ENCODE data around the gene COL4A4. TPM values are rescaled to one million over a fixed set of nuclear protein-coding genes. Genes with fewer than 3 reads are reported as not detected.
A peak's percentile ranks its signal among the peaks of the same experiment; 100 is the strongest.

COL4A4 gene
- total RNA-seq, 1 experiment from 2014 or later: 0.42 TPM

DNA sequence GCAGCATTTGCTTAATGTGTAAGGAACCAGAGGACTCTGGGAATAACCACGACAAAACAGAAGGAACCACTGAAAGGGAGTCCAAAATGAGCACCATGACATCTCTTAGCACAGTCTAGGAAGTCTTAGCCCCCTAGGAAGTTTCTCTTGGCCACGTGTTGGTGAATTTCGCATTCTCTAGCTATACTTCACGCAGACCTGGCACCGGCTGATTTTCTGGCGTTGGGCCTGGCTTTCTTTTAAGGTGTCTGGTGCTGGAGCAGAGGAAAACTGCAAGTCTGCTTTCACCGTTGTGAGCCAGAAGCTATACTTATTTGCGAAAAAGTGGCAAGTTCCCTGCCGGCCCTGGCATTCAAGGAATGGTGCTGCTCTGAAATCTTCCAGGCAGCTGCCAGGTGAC, 156.9 kb downstream of the COL4A4 start:
- DNase-seq: no peak
- H3K36me3 ChIP-seq (replicated peaks; ENCODE audit: control insufficient read depth, insufficient read depth, low read length): no peaks in the 10 kb centered on the region
- no peak overlapping the region for H3K4me3 ChIP-seq (ENCODE audit: insufficient read depth, low read depth, low read length)
- no peaks in the 10 kb centered on the region for H3K27me3 ChIP-seq (ENCODE audit: control insufficient read depth, insufficient read depth, low read length)

DNA sequence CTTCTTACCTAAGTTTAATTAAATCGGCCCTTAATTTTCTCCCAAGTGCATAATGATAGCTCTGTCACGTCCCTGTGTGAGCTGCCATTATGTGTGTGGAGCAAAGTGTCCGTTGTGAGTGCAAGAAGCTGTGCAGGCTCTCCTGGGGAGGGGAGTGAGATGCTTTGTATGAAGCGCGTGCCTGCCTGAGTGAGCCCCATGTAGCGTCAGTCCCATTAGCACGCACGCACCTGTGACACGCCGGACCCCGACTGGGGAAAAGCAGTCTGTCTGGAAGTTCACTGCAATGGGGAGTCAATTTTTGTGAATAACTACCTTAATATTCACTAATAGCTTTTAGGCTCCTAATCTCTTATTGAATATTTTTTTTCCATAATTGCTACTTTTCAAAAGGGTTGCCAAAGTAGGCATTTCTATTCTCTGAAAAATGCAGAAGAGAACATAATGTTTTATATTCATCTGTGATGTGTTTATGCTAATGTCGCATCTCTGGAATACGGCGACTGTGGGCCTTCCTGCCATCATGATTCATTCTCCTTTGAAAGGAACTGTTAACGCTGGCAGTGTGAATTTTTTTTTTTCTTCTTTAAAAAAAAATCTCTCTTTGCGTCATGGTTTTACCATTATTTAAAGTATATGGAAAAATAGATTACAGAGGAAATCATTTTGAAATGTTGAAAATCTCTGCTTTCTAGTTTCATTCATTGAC, 157.7 kb downstream of the COL4A4 start:
- DNase-seq: no peak
- Histone ChIP-seq H3K27me3 (ENCODE audit: control insufficient read depth, insufficient read depth, low read length) (no peaks in the 10 kb centered on the region), H3K36me3 (replicated peaks; ENCODE audit: control insufficient read depth, insufficient read depth, low read length) (no peaks in the 10 kb centered on the region), H3K4me3 (ENCODE audit: insufficient read depth, low read depth, low read length) (no peak overlapping the region)

DNA sequence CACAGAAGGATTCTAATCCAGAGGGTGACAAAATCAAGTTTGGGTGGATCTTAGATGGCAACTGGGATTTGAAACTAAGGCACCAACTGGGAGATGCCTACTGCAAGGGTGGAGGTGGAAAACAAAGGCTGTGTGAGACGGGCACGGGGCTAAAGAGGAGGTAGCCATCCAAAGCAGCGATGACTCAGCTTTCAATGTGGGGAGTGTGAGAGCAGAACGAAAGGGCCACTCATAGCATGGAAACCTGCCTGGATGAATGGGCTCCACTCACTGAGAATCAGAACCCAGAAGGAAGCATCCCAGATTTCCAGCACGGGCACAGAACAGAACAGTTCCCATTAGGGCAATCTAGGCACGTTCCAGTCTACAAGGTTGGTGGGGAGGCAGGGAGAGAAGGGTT, 159.5 kb downstream of the COL4A4 start:
- Histone ChIP-seq H3K27me3 (ENCODE audit: control insufficient read depth, insufficient read depth, low read length) (no peaks in the 10 kb centered on the region), H3K36me3 (replicated peaks; ENCODE audit: control insufficient read depth, insufficient read depth, low read length) (no peaks in the 10 kb centered on the region), H3K4me3 (ENCODE audit: insufficient read depth, low read depth, low read length) (no peak overlapping the region)
- no peak for DNase-seq

DNA sequence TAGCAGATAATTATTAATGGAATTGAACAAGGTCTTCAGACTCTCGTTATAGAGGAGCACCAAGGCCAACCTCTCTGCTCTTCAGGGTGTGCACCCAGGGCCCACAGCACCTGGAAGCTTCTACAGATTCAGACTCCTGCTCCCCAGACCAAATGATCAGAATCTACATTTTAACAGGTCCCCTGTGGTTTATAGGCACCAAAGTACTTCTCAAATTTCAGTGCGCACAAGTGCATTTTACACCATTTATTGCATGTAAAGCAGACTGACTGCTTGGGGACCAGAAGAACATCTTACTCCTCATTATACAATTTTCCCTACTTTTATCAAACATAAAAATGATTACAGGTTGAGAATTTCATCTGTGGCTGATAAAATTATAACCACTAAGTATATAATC, 163.9 kb downstream of the COL4A4 start:
- Histone ChIP-seq H3K36me3 (replicated peaks; ENCODE audit: control insufficient read depth, insufficient read depth, low read length) (no peaks in the 10 kb centered on the region), H3K27me3 (ENCODE audit: control insufficient read depth, insufficient read depth, low read length) (no peaks in the 10 kb centered on the region), H3K4me3 (ENCODE audit: insufficient read depth, low read depth, low read length) (no peak overlapping the region)
- no peak for DNase-seq

DNA sequence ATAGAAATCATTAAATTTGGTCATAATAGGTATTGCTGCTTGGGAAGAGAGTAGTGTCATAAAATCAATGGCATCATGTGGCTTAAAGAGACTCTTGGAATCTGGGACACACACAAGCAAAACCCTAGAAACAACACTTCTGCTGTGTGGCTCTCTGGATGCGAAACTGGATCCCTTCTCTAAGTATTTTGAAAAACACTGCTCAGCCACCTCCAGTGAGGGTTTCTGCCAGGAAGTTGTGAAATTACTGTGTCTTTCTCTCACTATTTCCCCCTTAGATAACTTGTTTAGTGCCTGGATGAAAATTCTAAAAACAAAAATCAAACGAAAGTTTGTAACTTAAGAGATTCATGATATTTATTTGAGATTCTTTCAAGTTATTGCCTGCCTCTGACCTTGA, 164.3 kb downstream of the COL4A4 start:
- no peaks in the 10 kb centered on the region for H3K27me3 ChIP-seq (ENCODE audit: control insufficient read depth, insufficient read depth, low read length)
- no peaks in the 10 kb centered on the region for H3K36me3 ChIP-seq (replicated peaks; ENCODE audit: control insufficient read depth, insufficient read depth, low read length)
- no peak overlapping the region for H3K4me3 ChIP-seq (ENCODE audit: insufficient read depth, low read depth, low read length)
- DNase-seq: no peak

DNA sequence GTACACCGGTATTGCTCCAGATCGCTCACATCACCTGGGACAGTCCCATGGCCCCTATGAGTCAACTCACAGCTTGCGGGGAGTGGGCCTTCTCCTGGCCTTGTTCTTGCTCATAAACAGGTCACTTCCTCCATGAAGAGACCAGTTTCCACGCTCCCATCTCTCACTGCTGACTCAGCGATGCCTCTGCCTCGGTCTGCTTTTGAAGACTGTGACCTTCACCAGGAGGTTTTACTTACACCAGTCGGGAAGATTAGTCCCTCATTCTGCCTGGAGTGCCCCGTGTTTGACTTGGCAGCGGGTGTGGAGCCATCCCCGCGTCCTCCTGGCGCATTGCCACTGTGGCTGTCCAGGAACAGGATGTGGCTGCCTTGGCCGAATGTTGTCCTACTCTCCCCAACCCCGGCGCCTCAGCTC, 168.4 kb downstream of the COL4A4 start:
- no peak overlapping the region for H3K4me3 ChIP-seq (ENCODE audit: insufficient read depth, low read depth, low read length)
- H3K27me3 ChIP-seq (ENCODE audit: control insufficient read depth, insufficient read depth, low read length): no peaks in the 10 kb centered on the region
- H3K36me3 ChIP-seq (replicated peaks; ENCODE audit: control insufficient read depth, insufficient read depth, low read length): no peaks in the 10 kb centered on the region
- DNase-seq: no peak

DNA sequence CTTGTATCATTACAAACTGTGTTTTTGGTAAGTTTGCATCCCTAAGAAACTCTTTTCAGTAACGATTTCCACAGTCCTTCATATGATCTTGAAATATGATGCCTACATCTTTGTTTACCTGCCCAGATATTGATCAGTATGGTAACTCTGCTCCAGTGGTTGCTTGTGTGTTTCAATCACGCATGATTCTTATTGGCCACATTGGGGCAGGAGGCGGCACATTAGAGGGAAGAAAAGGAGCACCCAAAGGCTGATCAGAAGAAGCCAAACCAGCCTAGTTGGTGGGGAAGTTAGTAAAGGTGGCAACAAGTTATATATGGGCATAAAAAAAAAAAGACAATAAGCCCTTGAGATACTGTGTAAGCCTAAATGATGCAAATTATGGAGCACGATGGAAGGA, 169.2 kb downstream of the COL4A4 start:
- Histone ChIP-seq H3K27me3 (ENCODE audit: control insufficient read depth, insufficient read depth, low read length) (no peaks in the 10 kb centered on the region), H3K36me3 (replicated peaks; ENCODE audit: control insufficient read depth, insufficient read depth, low read length) (no peaks in the 10 kb centered on the region), H3K4me3 (ENCODE audit: insufficient read depth, low read depth, low read length) (no peak overlapping the region)
- DNase-seq: no peak

DNA sequence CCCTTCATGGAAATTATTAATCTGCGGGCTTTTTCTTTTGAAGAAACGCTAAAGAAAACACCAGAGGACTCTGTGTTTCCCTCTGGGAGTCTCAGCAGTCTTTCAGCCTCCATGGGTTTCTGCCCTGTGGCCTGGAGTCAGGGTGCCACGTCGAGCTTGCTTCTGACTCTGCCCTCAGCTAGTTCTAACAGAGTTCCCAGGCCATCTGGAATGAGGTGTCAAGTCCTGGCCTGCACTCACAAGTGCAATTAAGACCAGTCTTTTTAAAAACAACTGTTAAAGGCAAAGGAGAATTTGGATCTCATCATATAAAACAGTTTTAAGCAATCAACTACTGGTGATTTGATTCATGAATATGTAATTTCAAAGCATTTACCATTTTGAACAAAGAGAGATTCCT, 170.8 kb downstream of the COL4A4 start:
- DNase-seq: no peak
- no peak overlapping the region for H3K4me3 ChIP-seq (ENCODE audit: insufficient read depth, low read depth, low read length)
- H3K36me3 ChIP-seq (replicated peaks; ENCODE audit: control insufficient read depth, insufficient read depth, low read length): no peaks in the 10 kb centered on the region
- no peaks in the 10 kb centered on the region for H3K27me3 ChIP-seq (ENCODE audit: control insufficient read depth, insufficient read depth, low read length)

DNA sequence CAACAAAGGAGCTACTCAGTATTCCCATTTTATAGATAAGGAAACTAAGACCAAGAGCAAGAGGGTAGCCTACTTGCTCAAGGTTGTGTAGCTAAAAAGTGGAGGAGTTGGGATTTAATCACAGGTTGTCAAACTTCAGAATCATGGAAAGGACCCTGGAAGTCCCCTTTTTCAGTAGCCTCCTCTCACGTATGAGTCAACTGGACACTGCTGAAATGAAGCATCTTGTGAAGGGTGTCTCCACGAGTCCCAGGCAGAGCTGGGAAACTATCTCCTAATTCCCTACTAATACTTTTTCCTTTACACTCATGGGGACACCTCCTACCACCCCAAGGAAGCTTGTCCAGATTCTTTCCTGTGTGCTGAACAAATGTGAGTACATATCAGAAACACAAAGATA, 172.3 kb downstream of the COL4A4 start:
- Histone ChIP-seq H3K36me3 (replicated peaks; ENCODE audit: control insufficient read depth, insufficient read depth, low read length) (no peaks in the 10 kb centered on the region), H3K27me3 (ENCODE audit: control insufficient read depth, insufficient read depth, low read length) (no peaks in the 10 kb centered on the region), H3K4me3 (ENCODE audit: insufficient read depth, low read depth, low read length) (no peak overlapping the region)
- no peak for DNase-seq

DNA sequence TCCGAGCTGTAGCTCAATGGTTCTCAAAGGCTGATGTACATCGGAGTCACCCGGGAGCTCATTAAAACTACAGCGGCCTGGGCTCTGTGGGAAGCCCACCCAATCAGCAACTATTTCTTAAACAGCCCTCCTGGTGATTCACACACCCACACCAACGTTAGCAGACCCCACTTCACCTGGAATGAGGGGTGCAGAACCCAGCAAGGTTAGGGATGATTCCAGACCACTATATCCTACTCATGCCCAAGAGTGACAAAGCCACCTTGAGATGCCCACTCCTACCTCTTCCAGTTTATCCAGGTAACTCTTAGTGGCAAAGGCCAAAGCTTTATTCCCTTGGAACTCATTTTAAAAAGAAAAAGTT, 178.4 kb downstream of the COL4A4 start:
- DNase-seq: no peak
- Histone ChIP-seq H3K4me3 (ENCODE audit: insufficient read depth, low read depth, low read length) (no peak overlapping the region), H3K36me3 (replicated peaks; ENCODE audit: control insufficient read depth, insufficient read depth, low read length) (no peaks in the 10 kb centered on the region), H3K27me3 (ENCODE audit: control insufficient read depth, insufficient read depth, low read length) (no peaks in the 10 kb centered on the region)

DNA sequence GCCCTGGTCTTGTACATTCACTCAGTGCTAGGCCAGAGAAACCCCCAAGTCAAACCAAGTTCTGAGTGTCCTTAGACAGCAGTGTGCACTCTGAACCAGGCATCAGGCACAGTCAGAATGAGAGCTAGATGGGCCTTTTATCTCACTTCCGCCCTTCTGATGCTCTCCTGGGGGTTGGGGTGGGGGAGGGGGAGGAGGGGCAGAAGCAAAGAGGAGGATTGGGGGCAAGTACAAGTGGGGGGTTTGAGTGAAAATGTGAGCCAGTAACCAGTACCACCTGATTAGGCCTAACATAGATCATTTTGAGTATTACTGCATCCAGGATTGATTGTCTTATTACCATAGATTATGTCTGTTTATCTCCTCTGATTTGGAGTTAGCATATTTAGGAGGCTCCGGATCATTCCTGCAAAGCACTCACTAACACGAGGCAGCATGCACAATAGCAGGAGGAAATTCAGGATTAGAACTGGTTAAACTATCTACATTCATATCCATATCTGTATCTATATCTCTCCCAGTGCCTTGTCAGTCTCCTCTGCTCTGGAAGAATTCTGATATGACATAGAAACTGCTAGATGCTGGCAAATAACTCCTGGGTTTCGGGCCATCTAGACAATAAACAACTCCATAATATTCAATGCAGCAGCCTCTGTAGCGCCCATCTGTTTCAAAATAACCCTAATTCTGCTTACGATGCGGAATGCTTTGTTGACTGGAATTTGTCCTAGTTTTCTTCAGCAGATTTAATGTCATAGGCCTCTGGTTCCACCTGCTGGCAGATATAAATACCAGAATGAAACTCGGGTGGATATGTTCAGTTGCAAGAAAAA, 179.0 kb downstream of the COL4A4 start:
- no peak overlapping the region for H3K4me3 ChIP-seq (ENCODE audit: insufficient read depth, low read depth, low read length)
- H3K27me3 ChIP-seq (ENCODE audit: control insufficient read depth, insufficient read depth, low read length): no peaks in the 10 kb centered on the region
- peak; percentile 41 for DNase-seq
- no peaks in the 10 kb centered on the region for H3K36me3 ChIP-seq (replicated peaks; ENCODE audit: control insufficient read depth, insufficient read depth, low read length)

DNA sequence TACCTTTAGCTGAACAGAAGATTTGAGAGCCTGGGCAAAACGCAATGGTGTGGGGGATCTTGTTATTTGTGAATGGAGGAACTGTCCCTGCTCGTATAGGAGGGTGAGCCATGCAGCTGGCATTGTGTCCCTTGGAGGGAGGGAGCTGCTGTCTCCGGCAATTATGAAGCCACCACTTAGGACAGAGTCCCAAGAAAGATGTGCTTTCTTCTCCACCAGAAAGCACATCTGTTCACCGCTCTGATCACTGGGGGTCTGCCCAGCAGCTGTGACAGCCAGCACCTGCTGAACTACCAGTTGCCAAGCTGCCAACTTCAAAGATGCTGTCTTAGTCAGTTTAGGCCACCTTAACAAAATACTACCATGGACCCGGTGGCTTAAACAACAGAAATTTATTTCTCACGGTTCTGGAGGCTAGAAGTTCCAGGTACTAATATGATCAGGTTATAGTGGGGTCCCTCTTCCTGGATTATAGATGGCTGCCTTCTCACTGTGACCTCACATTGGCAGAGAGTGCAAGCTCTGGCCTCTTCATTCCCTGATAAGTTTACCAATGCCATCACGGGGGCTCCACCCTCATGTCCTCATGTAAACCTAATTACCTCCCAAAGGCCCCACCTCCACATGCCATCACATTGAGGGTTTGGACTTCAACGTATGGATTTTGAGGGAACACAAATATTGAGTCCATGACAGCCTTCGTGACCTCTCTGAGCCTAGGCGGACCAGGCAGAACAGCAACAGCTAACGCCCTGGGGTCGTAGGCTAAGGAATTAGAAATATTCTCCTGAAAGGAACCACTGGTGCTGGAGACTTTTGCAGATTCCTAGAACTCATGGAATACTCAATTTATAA, 179.9 kb downstream of the COL4A4 start:
- no peak for DNase-seq
- no peaks in the 10 kb centered on the region for H3K27me3 ChIP-seq (ENCODE audit: control insufficient read depth, insufficient read depth, low read length)
- H3K4me3 ChIP-seq (ENCODE audit: insufficient read depth, low read depth, low read length): no peak overlapping the region
- no peaks in the 10 kb centered on the region for H3K36me3 ChIP-seq (replicated peaks; ENCODE audit: control insufficient read depth, insufficient read depth, low read length)

DNA sequence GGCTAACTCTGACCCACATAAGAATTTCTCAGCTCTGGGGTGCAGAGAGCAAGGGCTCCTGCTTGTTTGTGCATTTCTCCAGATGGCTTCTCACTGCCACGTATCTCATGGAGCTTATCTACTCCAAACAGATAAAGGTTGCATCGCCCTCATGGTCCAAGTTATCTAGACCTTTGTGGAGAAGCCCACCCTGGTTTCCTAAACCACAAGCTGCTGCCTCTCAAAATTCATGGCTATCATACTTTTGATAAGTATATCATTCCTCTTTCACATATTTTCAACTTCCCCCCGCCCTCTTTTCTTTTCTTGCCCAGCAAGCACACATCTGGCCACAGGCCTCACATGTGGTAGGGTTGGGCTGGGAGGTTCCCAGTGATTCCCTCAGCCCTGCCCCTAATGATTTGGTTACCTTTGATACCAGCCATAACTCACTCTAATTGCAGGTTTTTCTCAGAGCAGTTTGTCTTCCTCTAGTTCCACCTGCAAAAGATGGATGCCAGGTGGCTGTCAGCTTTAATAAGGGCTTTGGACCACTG, 182.1 kb downstream of the COL4A4 start:
- H3K27me3 ChIP-seq (ENCODE audit: control insufficient read depth, insufficient read depth, low read length): no peaks in the 10 kb centered on the region
- no peak overlapping the region for H3K4me3 ChIP-seq (ENCODE audit: insufficient read depth, low read depth, low read length)
- no peak for DNase-seq

DNA sequence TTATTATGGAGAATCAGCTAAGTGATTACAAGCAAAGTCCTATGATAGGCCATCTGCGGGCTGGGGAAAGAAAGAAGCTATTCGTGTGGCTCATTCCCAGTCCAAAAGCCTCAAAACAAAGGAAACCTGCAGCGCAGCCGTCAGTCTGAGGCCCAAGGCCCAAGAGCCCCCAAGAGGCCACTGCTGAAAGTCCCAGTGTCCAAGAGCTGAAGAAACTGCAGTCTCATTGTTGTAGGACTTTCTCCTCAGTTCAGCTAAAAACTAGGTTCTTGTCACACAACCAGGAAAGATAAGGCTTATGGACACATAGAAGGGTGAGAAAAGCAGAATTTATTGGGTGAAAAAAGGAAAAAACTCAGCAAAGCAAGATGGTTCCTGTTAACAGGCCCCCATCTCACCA, 185.0 kb downstream of the COL4A4 start:
- no peaks in the 10 kb centered on the region for H3K36me3 ChIP-seq (replicated peaks; ENCODE audit: control insufficient read depth, insufficient read depth, low read length)
- H3K27me3 ChIP-seq (ENCODE audit: control insufficient read depth, insufficient read depth, low read length): no peaks in the 10 kb centered on the region
- DNase-seq: no peak
- no peak overlapping the region for H3K4me3 ChIP-seq (ENCODE audit: insufficient read depth, low read depth, low read length)

More for the DNA sequence above, 182.1 kb downstream of the COL4A4 start:
- H3K36me3 ChIP-seq (replicated peaks; ENCODE audit: control insufficient read depth, insufficient read depth, low read length): no peaks in the 10 kb centered on the region
